ENCODE results near the gene ATAD1.
A peak's percentile ranks its signal among the peaks of the same experiment; 100 is the strongest.
"Not testable (repeated sequence)": the region's sequence is repeated elsewhere in the genome, so short reads cannot be mapped to it uniquely, and the experiment has no call there.

The ATAD1 gene

GRCh38 chr10:87803831-87804230 lies 14.2 kb downstream of the ATAD1 start:
- DNase-seq (ENCODE audit: low spot score) = no peak

DNA sequence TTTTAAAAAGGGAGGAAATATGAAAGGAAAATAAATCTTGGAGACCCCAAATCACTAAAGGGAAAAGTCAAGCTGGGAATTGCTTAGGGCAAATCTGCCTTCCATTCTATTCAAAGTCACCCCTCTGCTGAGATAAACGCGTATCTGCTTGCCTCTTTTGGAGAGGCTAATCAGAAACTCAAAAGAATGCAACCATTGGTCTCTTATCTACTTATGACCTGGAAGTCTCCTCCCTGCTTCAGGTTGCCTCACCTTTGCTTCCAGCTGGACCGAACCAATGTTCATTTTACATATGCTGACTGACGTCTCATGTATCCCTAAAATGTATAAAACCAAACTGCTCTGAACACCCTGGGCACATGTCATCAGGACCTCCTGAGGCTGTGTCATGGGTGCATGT lies 14.7 kb downstream of the ATAD1 start:
- no peak for DNase-seq (ENCODE audit: low spot score)

DNA sequence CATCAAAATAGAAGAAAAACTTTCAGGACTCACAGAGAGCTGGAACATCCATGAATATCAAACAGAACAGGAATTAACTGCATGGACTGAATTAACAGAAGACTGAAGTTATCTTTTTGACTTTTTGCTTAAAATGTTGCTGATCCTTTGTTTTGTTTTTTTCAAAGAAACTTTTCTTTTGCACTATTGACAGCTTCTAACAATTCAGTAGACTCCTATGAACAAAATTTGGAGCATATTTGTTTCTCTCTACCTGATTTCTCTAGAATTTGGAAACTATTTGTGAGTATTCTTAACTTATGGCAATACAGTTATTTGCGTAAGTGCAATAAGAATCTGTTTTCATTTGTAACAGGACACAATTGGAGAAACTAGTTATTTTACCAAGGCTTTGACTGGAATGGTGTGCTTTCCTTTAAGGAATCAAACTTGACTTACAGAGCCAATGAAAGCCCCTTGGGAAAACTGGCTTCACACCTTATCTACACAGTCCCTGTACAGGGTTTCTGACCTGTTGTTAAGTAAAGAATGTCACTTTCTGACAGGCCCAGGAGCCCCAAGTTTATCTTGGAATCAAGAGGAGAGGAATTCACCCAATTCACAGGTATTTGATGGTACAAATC lies 16.1 kb downstream of the ATAD1 start:
- not testable (repeated sequence) for DNase-seq (ENCODE audit: low spot score)

DNA sequence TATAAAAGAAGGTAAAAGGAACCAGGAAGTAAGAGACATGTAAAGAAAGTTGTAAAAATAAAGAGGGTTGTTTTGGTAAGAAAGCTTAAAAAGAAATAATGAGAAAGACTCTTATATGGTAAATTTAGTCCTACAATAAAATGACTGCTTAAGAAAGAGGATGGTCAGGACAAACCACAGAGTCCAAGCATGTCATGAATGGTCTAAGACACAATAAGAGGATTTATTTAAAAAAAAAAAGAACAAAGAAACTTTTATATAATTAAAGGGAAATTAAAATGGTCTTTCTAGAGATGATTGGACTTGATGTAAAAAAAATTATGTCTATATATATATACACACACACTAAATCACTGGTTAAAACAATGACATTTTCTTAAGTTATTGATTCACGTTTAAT lies 18.2 kb downstream of the ATAD1 start:
- no peak for DNase-seq (ENCODE audit: low spot score)

- DNase-seq (ENCODE audit: low spot score) = no peak
Observed at GRCh38 chr10:87798082-87798481, 19.9 kb downstream of the ATAD1 start.

GRCh38 chr10:87794285-87794684 lies 23.7 kb downstream of the ATAD1 start:
- no peak for DNase-seq (ENCODE audit: low spot score)

DNA sequence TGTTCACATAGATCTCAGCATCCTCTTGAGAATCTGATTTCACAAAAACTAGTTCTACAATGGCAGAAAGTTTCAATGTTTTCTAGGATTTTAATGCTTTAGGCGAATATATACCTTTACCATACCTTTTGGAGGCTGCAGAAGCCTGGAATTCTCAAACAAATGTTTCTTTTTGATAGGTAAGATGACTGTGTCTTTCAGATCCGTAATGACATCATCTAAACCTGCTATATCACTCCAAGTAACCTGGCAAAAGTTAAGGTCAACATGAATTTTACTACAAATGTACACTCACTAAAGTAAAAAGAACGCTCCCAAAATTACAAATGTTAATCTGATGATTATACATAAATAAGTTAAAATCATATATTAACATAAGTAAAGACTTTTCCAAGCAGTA lies 27.8 kb downstream of the ATAD1 start:
- no peak for DNase-seq (ENCODE audit: low spot score)

DNA sequence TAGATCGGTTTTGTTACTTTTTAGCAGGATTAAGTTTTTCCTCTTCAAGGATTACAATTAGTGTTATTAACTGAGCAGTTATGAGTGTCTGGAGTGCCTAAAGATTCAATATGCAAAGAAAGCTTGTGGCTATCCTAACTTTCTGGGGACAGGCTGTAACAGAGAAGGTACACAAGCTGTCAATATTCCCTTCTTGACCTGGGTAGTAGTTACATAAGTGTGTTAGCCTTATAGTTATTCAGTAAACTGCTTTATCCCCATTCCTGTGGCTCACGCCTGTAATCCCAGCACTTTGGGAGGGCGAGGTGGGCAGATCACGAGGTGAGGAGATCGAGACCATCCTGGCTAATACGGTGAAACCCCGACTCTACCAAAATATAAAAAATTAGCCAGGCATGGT lies 31.6 kb downstream of the ATAD1 start:
- DNase-seq (ENCODE audit: low spot score) = no peak

- DNase-seq (ENCODE audit: low spot score) = no peak
Observed at GRCh38 chr10:87782721-87783120, 35.3 kb downstream of the ATAD1 start.

GRCh38 chr10:87781545-87781944 lies 36.5 kb downstream of the ATAD1 start:
- DNase-seq (ENCODE audit: low spot score) = no peak

DNA sequence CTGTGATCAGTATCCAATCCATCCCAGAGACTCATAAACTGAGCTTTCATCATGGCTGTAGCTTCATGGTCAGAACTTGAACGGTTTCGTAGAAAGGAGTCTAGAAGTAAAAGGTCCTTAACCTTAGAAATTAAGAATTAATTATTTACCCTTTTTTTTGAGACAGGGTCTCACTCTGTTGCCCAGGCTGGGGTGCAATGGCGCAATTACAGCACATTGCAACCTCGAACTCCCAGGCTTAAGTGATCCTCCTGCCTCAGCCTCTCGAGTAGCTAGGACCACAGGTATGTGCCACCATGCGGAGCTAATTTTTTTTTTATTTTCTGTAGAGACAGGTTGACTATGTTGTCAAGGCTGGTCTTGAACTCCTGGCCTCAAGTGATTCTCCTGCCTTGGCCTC lies 41.7 kb downstream of the ATAD1 start:
- DNase-seq (ENCODE audit: low spot score) = no peak

GRCh38 chr10:87775766-87776165 lies 42.3 kb downstream of the ATAD1 start:
- no peak for DNase-seq (ENCODE audit: low spot score)

DNA sequence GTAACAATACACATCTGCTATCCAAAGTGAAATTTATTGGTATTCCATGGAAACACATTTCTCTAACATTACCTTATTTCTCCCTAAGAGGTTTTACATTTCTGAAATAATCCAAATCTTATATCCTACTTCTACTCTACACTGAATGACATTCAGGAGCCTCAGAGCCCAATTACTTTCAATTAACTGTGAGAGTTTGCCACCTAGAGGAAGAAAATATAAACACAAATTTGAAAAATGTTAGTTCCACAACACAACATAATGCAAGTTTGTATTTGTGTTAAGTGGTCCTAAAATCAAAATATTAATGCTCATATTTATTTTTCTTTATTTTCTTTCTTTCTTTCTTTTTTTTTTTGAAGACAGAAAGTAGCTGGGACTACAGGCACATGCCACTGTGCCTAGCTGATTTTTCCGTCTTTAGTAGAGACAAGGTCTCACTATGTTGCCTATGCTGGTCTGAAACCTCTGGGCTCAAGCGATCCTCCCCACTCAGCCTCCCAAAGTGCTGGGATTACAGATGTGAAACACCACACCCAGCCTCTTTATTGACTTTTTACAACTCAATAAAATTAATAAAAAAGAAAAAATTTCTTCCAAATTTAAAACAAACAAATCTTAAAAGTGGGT lies 46.0 kb downstream of the ATAD1 start:
- DNase-seq (ENCODE audit: low spot score) = peak; percentile 18

GRCh38 chr10:87767253-87767652 lies 50.8 kb downstream of the ATAD1 start:
- no peak for DNase-seq (ENCODE audit: low spot score)

GRCh38 chr10:87765666-87766376 lies 52.2 kb downstream of the ATAD1 start:
- no peak for DNase-seq (ENCODE audit: low spot score)

DNA sequence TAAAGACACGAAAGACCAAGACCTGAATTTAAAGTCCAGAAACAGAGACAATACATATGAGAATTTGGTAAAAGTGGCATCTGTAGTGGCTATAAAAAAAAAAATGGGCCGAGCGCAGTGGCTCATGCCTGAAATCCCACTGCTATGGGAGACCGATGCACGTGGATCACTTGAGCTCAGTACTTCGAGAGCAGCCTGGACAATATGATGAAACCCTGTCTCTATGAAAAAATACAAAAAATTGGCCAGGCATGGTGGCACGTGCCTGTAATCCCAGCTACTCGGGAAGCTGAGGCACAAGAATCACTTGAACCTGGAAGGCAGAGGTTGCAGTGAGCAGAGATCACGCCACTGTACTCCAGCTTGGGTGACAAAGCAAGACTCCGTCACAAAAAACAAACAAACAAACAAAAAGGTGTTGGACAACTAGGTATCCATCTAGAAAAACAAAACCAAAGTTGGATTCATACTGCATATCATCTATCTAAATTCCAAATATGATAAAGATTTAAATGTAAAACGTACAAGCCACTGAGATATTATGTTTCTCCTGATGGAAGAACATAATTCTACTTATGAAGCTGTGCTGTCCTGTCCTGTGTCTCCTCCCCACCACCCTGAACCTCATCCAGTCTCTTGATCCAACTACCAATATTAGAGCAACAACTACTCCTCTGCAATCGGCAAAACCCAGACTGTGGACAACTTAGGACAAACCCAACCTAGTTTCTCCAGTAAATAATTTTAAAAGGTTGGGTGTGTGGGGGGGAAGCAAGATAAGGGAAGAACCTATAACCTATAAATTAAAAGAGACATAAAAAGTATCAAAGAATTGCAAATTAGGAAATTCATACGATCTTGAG lies 53.7 kb downstream of the ATAD1 start:
- DNase-seq (ENCODE audit: low spot score) = no peak

DNA sequence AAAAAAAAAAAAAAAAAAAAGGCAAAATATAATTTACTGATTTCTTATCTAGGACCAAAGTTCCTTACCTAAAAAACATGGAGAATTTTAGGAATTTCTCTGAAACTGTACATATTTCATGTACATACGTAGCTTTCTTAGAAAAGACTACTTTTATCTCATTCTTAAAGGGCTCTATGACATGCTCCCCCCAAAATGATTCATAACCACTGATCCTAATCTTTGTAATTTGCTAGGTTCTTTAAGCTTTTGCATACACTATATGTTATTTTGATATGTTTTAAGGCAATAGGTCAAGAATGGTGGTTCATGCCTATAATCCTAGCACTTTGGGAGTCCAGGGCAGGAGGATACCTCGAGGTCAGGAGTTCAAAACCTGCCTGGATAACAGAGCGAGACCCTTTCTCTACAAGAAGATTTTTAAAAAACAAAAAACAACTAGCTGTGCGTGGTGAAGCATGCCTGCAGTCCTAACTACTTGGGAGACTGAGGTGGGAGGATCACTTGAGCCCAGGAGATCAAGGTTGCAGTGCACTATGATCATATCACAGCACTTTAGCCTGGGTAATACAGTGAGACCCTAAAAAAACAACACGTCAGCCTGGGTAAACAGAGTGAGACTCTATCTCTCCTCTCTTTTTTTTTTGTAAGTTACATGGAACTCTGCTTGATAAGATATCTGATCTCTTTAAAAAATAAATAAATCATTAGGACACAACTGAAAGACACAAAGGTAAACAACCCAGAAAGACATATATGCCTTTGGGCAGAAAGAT lies 54.8 kb downstream of the ATAD1 start:
- DNase-seq (ENCODE audit: low spot score) = no peak

DNA sequence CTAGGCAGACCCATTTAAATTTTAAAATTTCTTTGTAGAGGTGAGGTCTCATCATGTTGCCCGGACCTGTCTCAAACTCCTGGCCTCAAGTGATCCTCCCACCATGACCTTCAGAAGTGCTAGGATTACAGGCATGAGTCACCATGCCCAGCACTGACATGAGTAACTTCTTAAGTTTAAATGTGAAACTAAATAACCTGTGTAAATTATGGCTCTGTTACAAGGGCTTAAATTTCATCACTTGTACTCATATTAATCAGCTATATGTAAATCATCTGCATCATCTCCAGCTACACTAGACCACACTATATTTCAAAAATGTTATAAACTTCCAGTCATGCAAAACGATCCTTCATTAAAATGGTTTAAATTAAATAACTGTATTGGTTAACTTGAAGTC lies 56.1 kb downstream of the ATAD1 start:
- DNase-seq (ENCODE audit: low spot score) = no peak

GRCh38 chr10:87761153-87761552 lies 56.9 kb downstream of the ATAD1 start:
- DNase-seq (ENCODE audit: low spot score) = no peak

GRCh38 chr10:87760195-87760905 lies 57.7 kb downstream of the ATAD1 start:
- DNase-seq (ENCODE audit: low spot score) = no peak

DNA sequence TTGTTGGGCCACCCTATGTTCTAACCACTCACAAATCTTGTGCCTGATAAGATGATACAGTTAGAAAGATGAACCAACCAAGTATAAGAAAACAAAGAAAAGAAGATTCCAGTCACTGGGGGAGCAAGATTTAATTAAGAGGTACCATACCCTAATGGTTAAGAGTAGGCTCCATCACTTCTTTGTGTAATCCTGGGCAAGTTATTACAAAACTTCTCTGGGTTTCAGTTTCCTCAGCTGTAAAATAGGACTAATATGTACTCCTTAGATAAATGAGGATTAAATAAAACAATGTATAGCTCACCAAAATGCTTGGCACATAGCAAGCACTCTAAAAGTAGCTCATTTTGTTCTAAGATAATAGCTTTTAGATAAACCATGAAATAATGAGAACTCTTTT lies 58.5 kb downstream of the ATAD1 start:
- DNase-seq (ENCODE audit: low spot score) = no peak
